Activated CD4-positive, CD25-positive, alpha-beta regulatory T cell treated with anti-CD3 and anti-CD28 coated beads, Interleukin-2, amount 50 U/mL, for 24 hours (primary cell): ENCODE results near the gene CDS1.
"Not testable (repeated sequence)": the region's sequence is repeated elsewhere in the genome, so short reads cannot be mapped to it uniquely, and the experiment has no call there.

Experiments
- ATAC-seq, 2 donors: fragments of 150-1000 bp; cut with Tn5 transposase; one replicate each; pipeline ENCODE4 v1.10.0; 2021; ENCODE audit warnings: mild to moderate bottlenecking in 1 of 2, moderate library complexity in 1 of 2

CDS1 gene

GRCh38 chr4:84677093-84677492, 94.2 kb downstream of the CDS1 start:
- no peak for ATAC-seq

DNA sequence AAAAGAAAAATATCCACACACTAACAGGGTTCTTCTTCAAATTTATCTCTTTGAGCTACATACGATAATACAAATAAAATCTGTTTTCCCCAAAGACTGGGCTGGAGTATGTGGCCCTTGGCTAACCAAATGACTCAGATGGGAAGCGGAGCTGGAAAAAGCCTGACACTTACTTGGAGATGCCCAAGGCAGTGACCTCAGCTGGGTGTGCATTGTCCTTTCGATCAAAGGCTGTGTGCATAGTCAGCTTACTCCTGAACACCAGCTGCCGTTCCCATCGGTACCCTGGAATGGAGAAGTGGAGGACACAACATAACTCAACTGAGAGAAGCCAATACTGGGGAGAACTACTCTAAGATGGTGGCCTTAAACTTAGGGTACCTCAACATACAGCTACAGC, 95.1 kb downstream of the CDS1 start:
- ATAC-seq: no peak

DNA sequence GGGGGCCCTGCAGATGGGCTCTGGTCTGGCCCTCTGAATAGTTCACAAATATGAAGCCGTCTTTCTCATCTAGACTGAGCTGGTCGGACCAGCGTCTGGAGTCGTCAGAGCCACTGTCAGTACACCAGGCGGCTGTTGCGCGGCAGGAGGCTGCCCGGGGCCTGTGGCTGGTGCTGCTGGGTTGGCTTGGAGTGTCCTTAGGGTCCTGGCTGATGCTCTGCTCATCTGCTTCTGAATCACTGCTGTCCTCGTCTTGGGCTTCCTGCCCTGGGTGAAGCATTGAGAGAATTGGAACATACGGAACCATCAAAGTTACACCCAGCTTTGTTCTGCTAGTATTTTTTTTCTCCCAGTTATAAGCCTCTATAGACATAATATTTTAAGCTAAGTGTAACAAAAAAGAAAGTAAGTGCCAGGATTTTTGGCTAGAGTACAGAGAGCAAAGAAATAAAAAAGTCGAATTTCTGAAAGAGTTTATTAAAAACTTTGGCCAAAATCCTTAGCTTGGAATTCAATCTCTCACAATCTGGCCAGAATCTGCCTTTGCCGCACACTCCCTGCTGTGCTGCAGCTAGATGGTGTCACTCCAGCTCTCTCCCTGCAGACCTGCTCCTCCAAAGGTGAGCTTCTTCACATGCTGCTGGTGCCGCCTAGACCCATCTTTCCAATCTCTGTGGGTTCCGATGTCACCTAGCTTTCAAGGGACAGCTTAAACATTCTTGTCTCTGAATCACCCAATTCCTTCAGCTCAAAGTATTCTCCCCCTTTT, 96.2 kb downstream of the CDS1 start:
- ATAC-seq: no peak

GRCh38 chr4:84680956-84681355, 98.0 kb downstream of the CDS1 start:
- ATAC-seq: no peak

DNA sequence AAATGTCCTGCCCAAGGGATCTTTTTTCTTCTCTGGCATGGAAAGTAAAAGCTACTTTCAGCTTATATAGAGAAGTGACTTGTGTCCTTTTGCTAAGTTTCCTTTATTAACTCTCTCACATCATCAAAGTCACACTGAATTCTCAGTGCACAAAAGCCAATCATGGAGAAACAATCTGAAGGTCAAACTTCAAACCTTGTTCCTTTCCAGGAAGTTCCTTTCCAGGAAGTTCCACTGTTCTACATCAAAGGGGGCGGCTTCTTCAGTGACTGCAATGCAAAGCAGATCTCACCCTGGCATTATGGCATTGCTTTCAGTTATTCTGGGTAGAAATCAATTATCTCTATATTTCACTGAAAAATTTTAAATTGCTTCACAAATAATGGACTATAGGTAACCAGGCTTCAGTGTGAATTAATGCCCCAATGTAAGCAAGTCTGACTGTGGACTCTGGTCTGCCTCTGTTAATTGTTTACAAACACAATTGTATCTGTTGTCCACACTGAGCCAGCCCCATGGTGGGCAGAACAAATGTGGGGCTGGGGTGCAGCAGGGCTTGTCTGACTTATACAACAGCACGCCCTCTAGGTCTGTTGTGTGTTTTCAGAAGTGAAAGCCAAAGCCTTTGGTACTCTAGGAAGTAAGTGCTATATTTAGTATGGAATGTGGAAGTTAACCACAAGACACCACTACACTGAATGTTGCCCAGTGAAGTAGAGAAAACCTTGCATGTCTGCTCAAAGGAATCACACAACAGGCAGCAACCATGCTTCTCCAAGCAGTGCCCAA, 98.8 kb downstream of the CDS1 start:
- ATAC-seq: no peak

GRCh38 chr4:84682661-84683060, 99.7 kb downstream of the CDS1 start:
- ATAC-seq: not testable (repeated sequence)

GRCh38 chr4:84683064-84683850, 100.3 kb downstream of the CDS1 start:
- no peak for ATAC-seq

DNA sequence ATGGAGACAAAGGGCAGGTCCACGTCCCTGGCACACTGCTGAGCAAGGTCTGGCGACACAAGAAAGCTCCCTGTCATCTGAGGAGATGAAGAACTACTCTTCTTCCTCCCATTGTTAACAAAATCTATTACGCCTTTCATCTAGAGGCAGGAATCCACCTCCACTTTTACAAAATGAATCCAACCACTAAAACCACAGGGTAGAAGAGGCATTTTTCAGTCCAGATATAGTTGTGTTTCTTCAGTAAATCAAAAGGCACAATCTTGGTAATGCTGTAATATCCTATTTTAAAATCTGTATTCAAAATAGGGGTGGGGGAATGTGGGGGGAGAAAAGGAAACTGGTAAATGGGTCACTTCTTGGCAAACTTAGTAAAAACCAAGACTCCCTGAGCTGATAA, 101.4 kb downstream of the CDS1 start:
- ATAC-seq: no peak

DNA sequence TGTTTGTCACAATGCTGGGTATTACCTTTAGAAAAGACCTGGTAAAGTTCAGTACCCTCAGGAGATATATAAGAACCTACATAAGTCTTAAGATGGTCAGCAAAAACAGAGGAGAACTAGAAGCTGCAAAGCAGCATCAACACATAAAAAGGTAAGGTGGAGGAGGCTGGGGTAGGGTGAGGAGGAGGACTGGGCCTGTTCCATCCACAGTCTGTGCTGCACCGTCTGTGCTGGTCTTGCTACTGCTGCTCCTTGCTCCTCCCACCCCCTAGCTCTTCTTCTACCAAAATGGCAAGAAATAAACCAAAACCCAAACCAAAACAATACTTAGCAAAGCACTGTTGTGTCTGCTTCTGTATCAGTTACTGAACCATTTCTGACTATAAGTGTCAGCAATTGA, 102.2 kb downstream of the CDS1 start:
- no peak for ATAC-seq

GRCh38 chr4:84688605-84689004, 105.7 kb downstream of the CDS1 start:
- ATAC-seq: no peak

- no peak for ATAC-seq
These were observed 106.3 kb downstream of the CDS1 start for GRCh38 chr4:84689197-84689596.

- no peak for ATAC-seq
These were observed 107.6 kb downstream of the CDS1 start for GRCh38 chr4:84690481-84690880.

GRCh38 chr4:84691170-84691691, 108.3 kb downstream of the CDS1 start:
- ATAC-seq: no peak

GRCh38 chr4:84691800-84692199, 108.9 kb downstream of the CDS1 start:
- ATAC-seq: no peak

- ATAC-seq: no peak
These were observed 114.2 kb downstream of the CDS1 start for GRCh38 chr4:84697159-84697558.

- no peak for ATAC-seq
These were observed 114.8 kb downstream of the CDS1 start for GRCh38 chr4:84697615-84698201.

GRCh38 chr4:84699001-84699671, 116.2 kb downstream of the CDS1 start:
- no peak for ATAC-seq
